ENCODE measurements around the gene HACD2.

DNA sequence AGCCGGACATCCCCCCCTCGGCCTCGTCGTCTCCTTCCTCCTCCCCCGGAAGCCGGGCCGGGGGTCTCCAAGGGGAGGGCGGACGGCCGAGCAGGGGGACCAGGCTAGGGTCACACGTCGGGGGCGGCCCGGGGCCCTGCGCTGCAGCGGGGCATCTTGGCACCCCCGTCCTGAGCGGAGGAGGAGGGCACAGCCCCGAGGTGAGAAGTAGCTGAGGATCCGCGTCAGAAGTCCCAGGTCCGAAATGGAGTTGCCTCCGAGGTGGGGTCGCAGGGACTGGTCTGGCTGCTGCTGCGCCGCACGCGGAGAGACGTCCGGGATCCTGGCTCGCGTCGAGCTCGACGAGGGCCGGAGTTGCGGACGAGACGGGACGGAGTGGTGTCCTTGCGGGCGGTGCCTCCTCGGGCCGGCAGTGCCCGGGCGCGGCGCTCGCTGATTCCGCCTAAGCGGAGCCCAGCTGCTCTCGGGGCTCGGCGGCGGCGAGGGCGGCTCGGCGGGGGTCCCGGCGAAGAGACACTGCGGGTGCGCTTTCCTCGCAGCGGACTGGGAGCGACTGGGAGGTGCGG, 136.2 kb downstream of the HACD2 start, which contains the start of gene ADCY5:
- no peak for TF ChIP-seq CTCF (IDR thresholded peaks at IDR 0.05)
- TF ChIP-seq POLR2A (IDR thresholded peaks at IDR 0.05) = no peak
- TF ChIP-seq POLR2AphosphoS5 (IDR thresholded peaks at IDR 0.05) = no peak

All from stomach (tissue), 4 donors.